Activated CD4-positive, alpha-beta memory T cell treated with anti-CD3 and anti-CD28 coated beads, Interleukin-2, amount 10 ng/mL, durations not matched to agents 7 days and 5 days (primary cell): ENCODE measurements around the gene FRYL. TPM values are rescaled to one million over a fixed set of nuclear protein-coding genes. Genes with fewer than 3 reads are reported as not detected.

Experiments
- CTCF ChIA-PET: fragments of 350-600 bp; sonication (Branson Sonifier 250); formaldehyde crosslinking; loops from one replicate; lab custom pipeline; 2021; ENCODE audit warnings: antibody characterized with exemption, inconsistent platforms; lab: Charles Lee
- POLR2A ChIA-PET: fragments of 350-600 bp; sonication (Branson Sonifier 250); formaldehyde crosslinking; loops from one replicate; lab custom pipeline; 2021; ENCODE audit warnings: antibody characterized with exemption; lab: Charles Lee
- DNase-seq: peaks from one replicate; pipeline ENCODE4 v3.0.0-alpha.2; 2020
- H3K27ac Mint-ChIP-seq: one replicate; pipeline ENCODE4 v1.8.0; 2021; ENCODE audit warnings: mild to moderate bottlenecking, mixed read lengths
- H3K27me3 Mint-ChIP-seq: one replicate; pipeline ENCODE4 v1.8.0; 2021; ENCODE audit warnings: mixed read lengths
- H3K36me3 Mint-ChIP-seq: one replicate; pipeline ENCODE4 v1.8.0; 2021; ENCODE audit warnings: low read depth, mixed read lengths
- H3K4me1 Mint-ChIP-seq: one replicate; pipeline ENCODE4 v1.8.0; 2021; ENCODE audit warnings: mixed read lengths
- H3K4me3 Mint-ChIP-seq: one replicate; pipeline ENCODE4 v1.8.0; 2021; ENCODE audit warnings: mild to moderate bottlenecking, mixed read lengths
- H3K9me3 Mint-ChIP-seq: one replicate; pipeline ENCODE4 v1.8.0; 2021; ENCODE audit warnings: mixed read lengths
- total RNA-seq, 2 experiments: library from RNA; stranded (reverse); gene quantifications; one replicate each; pipeline ENCODE4 v1.2.3, GENCODE V29; 2021

Gene FRYL
- total RNA-seq, 2 experiments from 2014 or later = 82.4 to 82.7 TPM

DNA sequence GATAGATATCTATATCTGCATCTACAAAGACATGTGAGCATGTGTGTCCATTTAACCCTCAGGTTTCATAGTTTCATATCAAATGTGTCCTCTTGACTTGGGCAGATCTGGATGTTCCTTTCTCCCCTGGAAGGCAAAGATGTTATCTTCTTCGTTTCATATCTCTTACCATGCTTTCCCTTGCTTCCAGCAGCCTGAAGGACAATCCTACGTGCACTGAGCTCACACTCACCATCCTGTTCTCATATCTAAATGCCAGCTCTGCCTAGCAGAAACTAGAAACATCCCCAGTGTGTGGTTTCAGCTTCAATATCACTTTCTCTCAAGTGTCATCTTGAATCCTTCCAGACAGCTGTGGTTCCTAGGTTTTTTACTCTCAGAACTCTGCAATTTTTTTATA is 223.8 kb downstream of the FRYL start:
- POLR2A ChIA-PET = interaction anchor here (0.9 kb wide), 1 partner anchor 26 kb away, joined by 3 read pairs; no protein-coding TSS in a partner anchor
- Mint-ChIP-seq H3K27me3 (no peaks in the 10 kb centered on the region), H3K4me3 (no peak overlapping the region), H3K4me1 (peaks cover 4% of the 10 kb centered on the region), H3K36me3 (peaks cover 62% of the 10 kb centered on the region), H3K9me3 (peaks cover 3% of the 10 kb centered on the region), H3K27ac (no peak overlapping the region)
- CTCF ChIA-PET = interaction anchor here (1.1 kb wide), 1 partner anchor 23 kb away, joined by 4 read pairs; no protein-coding TSS in a partner anchor
- no peak for DNase-seq

- Mint-ChIP-seq H3K27ac (no peak overlapping the region), H3K4me3 (no peak overlapping the region), H3K36me3 (peaks cover 57% of the 10 kb centered on the region), H3K9me3 (peaks cover 3% of the 10 kb centered on the region), H3K27me3 (no peaks in the 10 kb centered on the region), H3K4me1 (peaks cover 4% of the 10 kb centered on the region)
- DNase-seq = no peak
- POLR2A ChIA-PET = no interaction called here
- CTCF ChIA-PET = no interaction called here
These were observed 225.5 kb downstream of the FRYL start for GRCh38 chr4:48554606-48555005.

- no peak for DNase-seq
- Mint-ChIP-seq H3K27me3 (no peaks in the 10 kb centered on the region), H3K9me3 (peaks cover 3% of the 10 kb centered on the region), H3K27ac (no peak overlapping the region), H3K4me3 (no peak overlapping the region), H3K4me1 (peaks cover 2% of the 10 kb centered on the region), H3K36me3 (peaks cover 57% of the 10 kb centered on the region)
- CTCF ChIA-PET = no interaction called here
- POLR2A ChIA-PET = no interaction called here
These were observed 226.4 kb downstream of the FRYL start for GRCh38 chr4:48553720-48554119.

DNA sequence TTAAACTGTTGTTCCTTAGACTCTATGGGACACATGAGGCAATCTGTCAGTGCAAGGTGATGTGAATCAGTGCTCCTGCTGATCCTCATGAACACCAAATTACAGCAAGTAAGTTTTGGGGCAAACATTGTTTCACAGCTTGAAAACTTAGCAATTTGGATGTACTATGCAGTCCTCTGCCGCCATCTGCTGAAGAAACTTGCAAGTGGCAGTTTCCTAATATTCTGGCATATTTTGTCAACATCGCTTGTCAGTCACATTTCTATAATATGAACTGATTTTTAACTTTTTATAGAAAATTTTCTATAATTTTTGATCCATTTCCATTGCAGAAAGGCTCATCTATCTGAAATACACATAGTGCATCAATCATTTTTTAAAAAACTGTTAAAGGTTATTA is 233.7 kb downstream of the FRYL start:
- Mint-ChIP-seq H3K36me3 (peaks cover 62% of the 10 kb centered on the region), H3K4me3 (no peak overlapping the region), H3K9me3 (no peaks in the 10 kb centered on the region), H3K27me3 (no peaks in the 10 kb centered on the region), H3K27ac (no peak overlapping the region), H3K4me1 (no peaks in the 10 kb centered on the region)
- peak; percentile 42 for DNase-seq
- ChIA-PET CTCF (interaction anchor here (0.5 to 2.7 kb wide), 7 partner anchors 10 to 205 kb away, joined by 3 to 15 read pairs (median 3); partner anchors contain the start of gene SLAIN2), POLR2A (interaction anchor here (0.6 kb wide), 1 partner anchor 997 kb away, joined by 3 read pairs; no protein-coding TSS in a partner anchor)

GRCh38 chr4:48543796-48544195 is 236.3 kb downstream of the FRYL start:
- Mint-ChIP-seq H3K4me3 (no peak overlapping the region), H3K36me3 (peaks cover 59% of the 10 kb centered on the region), H3K4me1 (no peaks in the 10 kb centered on the region), H3K27ac (no peak overlapping the region), H3K9me3 (no peaks in the 10 kb centered on the region), H3K27me3 (no peaks in the 10 kb centered on the region)
- ChIA-PET POLR2A (no interaction called here), CTCF (no interaction called here)
- DNase-seq = no peak

DNA sequence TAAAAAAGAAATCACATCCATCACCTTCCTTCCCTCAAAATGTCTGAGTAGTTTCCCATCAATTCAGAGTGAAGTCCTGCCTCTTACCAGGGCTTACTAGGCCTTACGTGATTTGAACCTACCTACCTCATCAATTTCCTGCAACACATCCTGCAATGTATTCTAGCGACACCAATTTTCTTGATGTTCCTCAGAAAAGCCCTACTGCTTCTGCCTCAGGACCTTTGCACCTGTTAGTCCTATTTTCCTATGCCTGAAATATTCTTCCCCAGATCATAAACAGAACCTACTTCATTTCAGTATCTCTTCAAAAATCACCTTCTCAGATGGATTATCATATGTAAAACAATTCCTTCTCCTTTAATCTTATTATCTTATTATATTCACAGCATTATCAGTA is 237.2 kb downstream of the FRYL start:
- peaks cover 59% of the 10 kb centered on the region for H3K36me3 Mint-ChIP-seq
- H3K9me3 Mint-ChIP-seq = no peaks in the 10 kb centered on the region
- POLR2A ChIA-PET = no interaction called here
- H3K4me3 Mint-ChIP-seq = no peak overlapping the region
- CTCF ChIA-PET = no interaction called here
- H3K27ac Mint-ChIP-seq = no peak overlapping the region
- no peak for DNase-seq
- no peaks in the 10 kb centered on the region for H3K27me3 Mint-ChIP-seq
- no peaks in the 10 kb centered on the region for H3K4me1 Mint-ChIP-seq

DNA sequence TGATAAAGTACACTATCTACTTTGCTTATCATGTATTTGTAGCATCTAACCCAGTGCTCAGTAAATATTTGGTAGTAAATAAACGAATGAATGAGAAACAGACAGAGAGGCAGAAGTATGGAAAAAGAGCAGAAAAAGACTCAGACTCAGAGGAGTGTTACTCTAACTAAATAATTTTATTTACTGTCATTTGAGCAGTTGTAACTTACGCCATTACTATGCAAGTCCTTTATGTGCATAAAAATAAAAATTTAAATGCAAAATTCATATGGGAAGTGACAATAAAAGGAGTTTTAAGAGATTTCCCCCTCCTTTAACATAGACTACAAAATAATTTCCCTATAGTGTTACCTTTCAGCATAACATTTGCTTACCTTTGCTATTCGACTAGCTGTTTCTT is 240.5 kb downstream of the FRYL start:
- Mint-ChIP-seq H3K9me3 (no peaks in the 10 kb centered on the region), H3K4me1 (no peaks in the 10 kb centered on the region), H3K36me3 (peaks cover 50% of the 10 kb centered on the region), H3K27ac (no peak overlapping the region), H3K4me3 (no peak overlapping the region), H3K27me3 (no peaks in the 10 kb centered on the region)
- CTCF ChIA-PET = no interaction called here
- DNase-seq = no peak
- POLR2A ChIA-PET = no interaction called here

- Mint-ChIP-seq H3K36me3 (peaks cover 44% of the 10 kb centered on the region), H3K4me3 (no peak overlapping the region), H3K4me1 (no peaks in the 10 kb centered on the region), H3K27ac (no peak overlapping the region), H3K27me3 (no peaks in the 10 kb centered on the region), H3K9me3 (no peaks in the 10 kb centered on the region)
- POLR2A ChIA-PET = no interaction called here
- no peak for DNase-seq
- CTCF ChIA-PET = no interaction called here
These were observed 241.7 kb downstream of the FRYL start for GRCh38 chr4:48538358-48538757.

DNA sequence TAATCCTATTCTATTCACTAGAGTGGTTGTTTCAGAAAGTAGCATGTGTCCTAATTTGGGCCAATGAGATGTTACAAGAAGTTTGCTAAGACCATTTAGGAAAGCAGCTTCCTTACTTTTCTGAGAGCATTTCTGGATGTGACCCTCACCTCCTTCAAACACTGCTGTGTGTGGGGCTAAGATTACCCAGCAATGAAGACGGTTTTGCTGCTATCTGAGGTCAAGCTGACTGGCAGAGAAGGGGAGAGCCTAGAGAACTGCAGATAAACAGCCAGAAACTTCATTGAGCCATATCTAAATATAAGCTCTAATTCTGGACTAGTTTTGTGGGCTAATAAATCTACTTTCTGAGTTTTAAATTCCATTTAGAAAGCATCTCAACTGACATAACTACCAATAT is 253.7 kb downstream of the FRYL start:
- DNase-seq = no peak
- H3K9me3 Mint-ChIP-seq = no peaks in the 10 kb centered on the region
- H3K27me3 Mint-ChIP-seq = no peaks in the 10 kb centered on the region
- no peak overlapping the region for H3K27ac Mint-ChIP-seq
- H3K4me3 Mint-ChIP-seq = no peak overlapping the region
- ChIA-PET CTCF (no interaction called here), POLR2A (interaction anchor here (0.9 kb wide), 1 partner anchor 253 kb away, joined by 3 read pairs; no protein-coding TSS in a partner anchor)
- H3K36me3 Mint-ChIP-seq = peaks cover 67% of the 10 kb centered on the region
- no peaks in the 10 kb centered on the region for H3K4me1 Mint-ChIP-seq

- no peaks in the 10 kb centered on the region for H3K27me3 Mint-ChIP-seq
- no peak for DNase-seq
- peaks cover 52% of the 10 kb centered on the region for H3K36me3 Mint-ChIP-seq
- H3K9me3 Mint-ChIP-seq = no peaks in the 10 kb centered on the region
- POLR2A ChIA-PET = no interaction called here
- H3K27ac Mint-ChIP-seq = no peak overlapping the region
- H3K4me3 Mint-ChIP-seq = no peak overlapping the region
- no peaks in the 10 kb centered on the region for H3K4me1 Mint-ChIP-seq
- CTCF ChIA-PET = no interaction called here
These were observed 261.9 kb downstream of the FRYL start for GRCh38 chr4:48518143-48518542.

DNA sequence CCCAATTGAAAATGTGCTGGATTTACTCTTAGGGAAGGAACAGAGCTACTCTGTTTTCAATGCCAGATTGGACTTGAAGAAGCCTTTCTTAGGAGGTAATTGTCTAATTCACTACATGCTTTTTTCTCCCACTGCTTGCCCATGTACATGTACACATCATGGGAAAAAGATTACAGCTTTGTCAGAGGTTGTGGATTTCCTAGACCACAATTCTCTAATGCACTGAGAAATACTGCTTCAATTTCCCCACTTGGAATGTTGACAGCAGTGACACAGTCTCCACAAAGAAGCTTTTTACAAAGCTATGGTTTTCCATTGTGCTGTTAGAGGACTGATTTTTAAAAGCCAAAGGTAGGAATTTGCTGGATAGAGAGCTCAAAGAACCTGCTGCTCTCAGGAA is 270.5 kb downstream of the FRYL start:
- CTCF ChIA-PET = no interaction called here
- Mint-ChIP-seq H3K27ac (no peak overlapping the region), H3K27me3 (no peaks in the 10 kb centered on the region), H3K9me3 (no peaks in the 10 kb centered on the region), H3K4me3 (no peak overlapping the region), H3K4me1 (peaks cover 1% of the 10 kb centered on the region), H3K36me3 (peaks cover 55% of the 10 kb centered on the region)
- no peak for DNase-seq
- POLR2A ChIA-PET = no interaction called here

DNA sequence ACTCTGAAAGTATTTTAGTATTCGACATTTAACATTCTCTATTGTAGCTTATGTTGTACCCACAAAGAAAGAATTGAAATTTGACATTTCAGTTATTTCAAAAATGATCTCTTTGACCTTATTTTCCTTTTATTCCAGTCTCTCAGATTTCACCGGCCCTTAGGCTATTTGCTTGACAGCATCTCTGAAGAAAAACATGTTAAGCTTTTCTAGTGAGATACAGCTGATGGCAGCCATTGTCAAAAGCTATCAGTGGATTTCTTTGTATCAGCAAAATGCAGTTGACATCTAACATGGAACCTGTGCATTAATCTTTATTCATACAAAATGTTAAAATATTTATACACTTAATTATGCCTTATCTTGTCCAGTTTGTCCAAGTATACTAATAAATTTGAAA is 273.4 kb downstream of the FRYL start:
- Mint-ChIP-seq H3K27ac (no peak overlapping the region), H3K4me3 (no peak overlapping the region), H3K9me3 (no peaks in the 10 kb centered on the region), H3K27me3 (no peaks in the 10 kb centered on the region), H3K36me3 (peaks cover 42% of the 10 kb centered on the region), H3K4me1 (peaks cover 7% of the 10 kb centered on the region)
- POLR2A ChIA-PET = no interaction called here
- no peak for DNase-seq
- CTCF ChIA-PET = no interaction called here

GRCh38 chr4:48504352-48504751 is 275.7 kb downstream of the FRYL start:
- ChIA-PET CTCF (no interaction called here), POLR2A (no interaction called here)
- peaks cover 42% of the 10 kb centered on the region for H3K36me3 Mint-ChIP-seq

GRCh38 chr4:48504026-48504330 is 276.1 kb downstream of the FRYL start:
- H3K9me3 Mint-ChIP-seq = no peaks in the 10 kb centered on the region
- DNase-seq = no peak
- peaks cover 16% of the 10 kb centered on the region for H3K4me1 Mint-ChIP-seq
- no peaks in the 10 kb centered on the region for H3K27me3 Mint-ChIP-seq
- POLR2A ChIA-PET = no interaction called here
- H3K4me3 Mint-ChIP-seq = no peak overlapping the region
- no peak overlapping the region for H3K27ac Mint-ChIP-seq
- H3K36me3 Mint-ChIP-seq = peaks cover 43% of the 10 kb centered on the region
- CTCF ChIA-PET = no interaction called here

More at GRCh38 chr4:48504352-48504751, 275.7 kb downstream of the FRYL start:
- DNase-seq = no peak
- no peak overlapping the region for H3K27ac Mint-ChIP-seq
- peaks cover 12% of the 10 kb centered on the region for H3K4me1 Mint-ChIP-seq
- H3K4me3 Mint-ChIP-seq = no peak overlapping the region
- H3K9me3 Mint-ChIP-seq = no peaks in the 10 kb centered on the region
- no peaks in the 10 kb centered on the region for H3K27me3 Mint-ChIP-seq
